GM12875 (cell line): ENCODE results near the gene CCNC.

Experiments
- H3K4me3 ChIP-seq: one replicate; pipeline ENCODE4 v1.5.1; 2011; ENCODE audit warnings: low read depth, low read length, control low read depth
- CTCF ChIP-seq: IDR thresholded peaks from 2 replicates; pipeline ENCODE4 v1.5.1; 2011; ENCODE audit warnings: low read depth, mild to moderate bottlenecking, control low read depth, inconsistent platforms, low read length, moderate library complexity, borderline replicate concordance; ENCODE audit not compliant: insufficient read depth

The CCNC gene

GRCh38 chr6:99611148-99611547 lies 42.7 kb upstream of the CCNC start:
- no peak overlapping the region for H3K4me3 ChIP-seq
- no peak for TF ChIP-seq CTCF

GRCh38 chr6:99609905-99610489 lies 41.5 kb upstream of the CCNC start:
- no peak overlapping the region for H3K4me3 ChIP-seq
- TF ChIP-seq CTCF: no peak

- H3K4me3 ChIP-seq: no peak overlapping the region
- no peak for TF ChIP-seq CTCF
These were observed 40.5 kb upstream of the CCNC start for GRCh38 chr6:99608886-99609482.

- TF ChIP-seq CTCF: no peak
- H3K4me3 ChIP-seq: no peak overlapping the region
These were observed 39.8 kb upstream of the CCNC start for GRCh38 chr6:99608059-99608885.

- TF ChIP-seq CTCF: no peak
- no peak overlapping the region for H3K4me3 ChIP-seq
These were observed 39.1 kb upstream of the CCNC start for GRCh38 chr6:99607416-99608036.

- H3K4me3 ChIP-seq: no peak within 1 kb of the TSS
- no peak for TF ChIP-seq CTCF
These were observed 38.4 kb upstream of the CCNC start, which contains the start of gene PRDM13 for GRCh38 chr6:99606656-99607415. Gene PRDM13 (plus strand): TSS chr6:99606833. CDS start chr6:99607035, 202 bp downstream.
